Measurements from ENCODE around the gene CASK.

Gene CASK

DNA sequence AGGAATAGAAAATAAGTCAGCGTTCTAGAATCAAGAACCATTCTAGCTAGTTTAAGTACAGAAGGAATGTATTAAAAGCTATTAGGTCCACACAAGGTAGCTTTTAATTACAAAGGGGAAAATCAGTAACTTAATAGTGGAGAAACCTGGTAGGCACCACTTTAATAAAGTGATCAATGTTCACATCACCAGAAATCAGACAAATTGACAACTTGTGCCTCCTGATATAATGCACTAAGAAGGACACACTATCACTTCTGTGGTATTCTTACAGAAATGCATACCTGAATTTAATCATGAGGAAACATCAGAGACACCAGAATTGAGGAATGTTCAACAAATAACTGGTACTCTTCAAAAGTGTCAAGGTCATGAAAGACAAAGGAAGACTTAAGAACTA lies 421.4 kb downstream of the CASK start:
- no peak for DNase-seq

DNA sequence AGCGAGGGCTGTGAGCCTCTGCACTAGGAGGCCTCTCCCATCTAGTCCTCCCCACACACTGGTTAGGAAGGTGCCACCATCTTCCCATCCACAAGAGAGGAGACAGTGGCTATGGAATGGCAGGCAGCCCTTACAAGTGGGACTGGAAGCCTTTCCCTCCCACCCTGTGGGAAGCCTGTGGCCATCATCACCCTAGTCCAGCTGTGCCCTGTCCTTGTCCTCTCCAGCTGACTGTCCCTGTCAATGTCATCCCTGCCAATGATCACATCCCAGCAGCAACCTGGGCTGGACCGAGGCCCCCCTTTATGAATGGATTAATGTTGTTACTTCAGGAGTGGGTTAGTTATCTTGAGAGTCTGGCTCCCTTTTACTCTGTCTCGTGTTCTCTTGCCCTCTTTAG lies 423.4 kb downstream of the CASK start:
- DNase-seq = no peak

DNA sequence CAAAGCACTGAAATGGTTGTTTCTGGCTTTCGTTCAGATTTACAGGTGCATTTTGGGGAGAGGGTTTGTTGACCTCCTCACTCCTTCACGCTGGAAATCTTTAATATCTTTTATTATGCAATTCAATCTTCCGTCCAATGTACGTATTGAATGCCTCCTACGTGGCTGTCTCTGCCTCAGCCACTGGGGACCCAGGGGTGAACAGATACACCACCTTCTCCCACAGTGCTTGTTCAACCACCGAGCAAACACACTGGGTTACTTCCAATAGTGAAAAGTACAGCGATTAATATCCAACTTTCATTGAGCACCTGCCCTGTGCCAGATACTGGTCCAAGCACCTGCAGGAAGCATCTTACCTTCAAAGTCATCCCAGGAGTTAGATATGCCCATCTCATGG lies 424.2 kb downstream of the CASK start:
- DNase-seq = no peak

DNA sequence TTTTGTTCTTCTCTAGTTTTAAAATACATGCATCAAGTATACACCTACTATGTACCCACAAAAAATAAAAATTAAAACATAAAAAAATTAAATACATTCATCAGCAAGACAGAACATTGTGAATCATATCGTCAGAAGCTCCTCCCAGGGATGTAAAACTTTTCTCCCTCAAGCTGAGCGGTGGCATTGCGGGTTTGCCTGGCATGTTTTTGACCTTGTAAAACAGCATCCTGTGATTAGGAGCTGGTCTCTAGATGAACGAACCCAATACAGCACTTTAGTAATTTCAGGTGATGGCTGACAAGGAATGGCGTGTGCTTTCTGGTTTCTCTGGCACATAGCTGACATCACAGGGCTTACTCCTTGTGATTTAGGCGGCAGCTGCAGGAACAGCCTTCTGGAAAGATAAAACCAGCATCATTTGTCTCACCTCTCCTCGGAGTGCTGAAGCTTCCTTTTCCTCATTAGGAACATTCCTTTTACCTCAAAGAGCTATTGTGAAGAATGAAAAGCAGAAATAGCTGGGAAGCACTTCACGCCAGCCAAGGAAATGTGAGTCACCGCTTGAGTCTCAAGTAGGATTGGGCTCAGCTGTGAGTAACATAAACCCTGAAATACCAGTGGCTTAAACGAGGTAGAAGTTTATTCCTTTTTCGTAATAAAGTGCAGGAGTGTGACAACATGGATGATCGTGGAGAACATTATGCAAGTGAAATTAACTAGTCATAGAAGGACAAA lies 431.9 kb downstream of the CASK start:
- DNase-seq = peak; percentile 34

DNA sequence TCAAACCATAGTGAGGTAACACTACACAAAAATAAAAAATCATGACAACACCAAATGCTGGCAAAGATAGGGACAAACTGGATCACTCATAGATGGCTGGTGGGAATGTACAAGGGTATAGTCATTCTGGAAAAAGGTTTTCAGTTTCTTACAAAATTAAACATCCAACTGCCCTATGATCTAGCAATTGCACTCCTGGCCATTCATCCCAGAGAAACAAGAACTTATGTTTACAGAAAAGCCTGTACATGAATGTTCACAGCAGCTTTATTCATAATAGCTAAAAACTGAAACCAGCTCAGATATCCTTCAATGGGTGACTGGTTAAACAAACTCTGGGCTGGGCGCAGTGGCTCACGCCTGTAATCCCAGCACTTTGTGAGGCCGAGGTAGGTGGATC lies 432.9 kb downstream of the CASK start:
- DNase-seq = no peak

DNA sequence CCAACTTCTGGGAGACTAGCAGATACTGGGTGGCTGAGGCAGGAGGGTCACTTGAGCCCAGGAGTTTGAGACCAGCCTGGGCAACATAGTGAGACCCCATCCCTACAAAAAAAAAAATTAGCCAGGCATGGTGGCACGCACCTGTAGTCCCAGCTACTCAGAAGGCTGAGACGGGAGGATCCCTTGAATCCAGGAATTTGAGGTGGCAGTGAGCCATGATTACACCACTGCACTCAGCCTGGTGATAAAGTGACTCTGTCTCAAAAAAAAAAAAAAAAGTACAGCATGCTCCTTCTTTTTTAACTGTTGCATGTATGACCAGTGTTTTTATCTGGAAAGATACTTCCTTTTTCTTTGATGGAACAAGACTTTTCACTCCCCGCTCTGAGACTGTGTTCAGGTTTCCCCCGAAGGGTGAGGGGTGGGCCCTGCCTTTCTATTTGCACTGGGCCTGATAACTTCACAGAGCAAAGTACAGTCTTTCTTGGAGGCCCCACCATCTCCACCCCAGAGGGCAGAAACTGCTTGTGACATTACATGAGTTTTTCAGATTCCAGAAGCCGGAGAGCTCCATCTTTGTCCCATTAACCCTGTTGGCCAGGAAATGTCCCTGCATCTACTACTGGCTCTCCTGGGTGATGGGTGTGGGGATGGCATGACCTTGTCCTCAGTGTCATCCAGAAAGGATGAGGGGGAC lies 441.1 kb downstream of the CASK start:
- DNase-seq = no peak

DNA sequence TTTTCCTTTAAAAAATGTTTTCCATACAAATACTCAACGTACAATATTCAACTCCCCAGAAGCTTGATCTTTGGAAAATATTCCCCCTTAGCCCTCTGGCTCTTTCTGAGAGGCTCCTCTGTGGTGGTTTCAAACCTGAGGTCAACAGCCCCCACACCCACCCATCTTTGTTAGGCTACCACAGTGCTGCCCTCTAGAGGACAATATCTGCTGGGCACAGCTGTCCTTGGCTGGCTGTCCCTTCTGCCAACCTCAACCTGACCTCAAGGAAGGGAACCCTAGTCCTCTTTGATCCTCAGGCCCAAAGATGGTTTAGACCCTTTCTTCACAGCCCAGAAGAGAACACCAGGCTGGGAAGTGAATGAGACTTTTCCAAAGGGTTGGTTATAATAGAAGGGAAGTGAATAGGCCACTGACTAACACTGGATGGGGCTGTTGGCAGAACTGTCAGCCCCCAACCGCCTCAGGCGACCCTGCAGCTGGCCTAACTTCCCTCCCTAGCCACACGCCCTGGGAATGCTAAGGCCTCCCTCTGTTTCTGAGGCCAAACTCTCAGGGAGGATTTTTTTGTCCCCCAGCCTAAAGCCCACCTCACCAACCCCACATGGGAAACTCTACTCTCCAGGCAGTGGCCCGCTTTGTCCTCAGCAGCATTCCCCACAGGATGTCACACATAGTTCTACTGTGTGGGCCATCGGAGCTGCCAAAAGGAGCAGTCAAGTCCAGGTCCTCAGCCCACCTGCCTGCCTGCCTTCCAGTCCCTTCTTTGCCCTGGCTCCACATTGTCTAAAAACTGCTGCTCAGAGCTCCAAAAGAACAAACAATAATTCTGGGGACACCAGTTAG lies 441.9 kb downstream of the CASK start:
- no peak for DNase-seq

DNA sequence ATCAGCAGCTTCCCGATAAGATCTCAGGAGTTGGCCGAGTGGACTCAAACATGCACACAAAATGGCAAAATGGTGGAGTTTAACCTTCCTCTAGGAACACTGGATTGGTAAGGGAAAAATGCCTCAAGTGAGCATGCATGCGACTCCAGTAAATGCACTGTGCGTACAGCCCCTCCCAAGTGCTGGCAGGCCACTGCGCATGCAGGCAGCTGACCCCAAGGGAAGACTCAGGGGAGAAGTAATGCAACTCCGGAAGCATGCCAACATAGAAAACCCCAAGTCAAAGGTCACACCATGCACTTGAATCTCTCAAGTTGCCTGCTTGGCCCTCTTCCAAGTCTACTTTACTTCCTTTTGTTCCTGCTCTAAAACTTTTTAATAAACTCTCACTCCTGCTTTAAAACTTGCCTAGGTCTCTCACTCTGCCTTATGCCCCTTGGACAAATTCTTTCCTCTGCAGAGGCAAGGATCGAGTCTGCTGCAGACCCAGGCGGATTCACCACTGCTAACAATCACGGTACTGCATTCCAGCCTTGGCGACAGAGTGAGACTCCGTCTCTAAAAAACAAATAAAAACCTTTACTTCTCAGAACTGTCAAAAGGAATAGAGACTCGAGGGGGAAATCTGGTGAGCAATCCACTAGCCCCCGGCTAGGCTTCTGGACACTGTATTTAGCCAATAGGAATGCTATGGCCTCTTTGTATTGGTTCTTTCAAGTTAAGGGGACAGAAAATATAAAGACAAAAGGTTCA lies 442.7 kb downstream of the CASK start:
- no peak for DNase-seq

DNA sequence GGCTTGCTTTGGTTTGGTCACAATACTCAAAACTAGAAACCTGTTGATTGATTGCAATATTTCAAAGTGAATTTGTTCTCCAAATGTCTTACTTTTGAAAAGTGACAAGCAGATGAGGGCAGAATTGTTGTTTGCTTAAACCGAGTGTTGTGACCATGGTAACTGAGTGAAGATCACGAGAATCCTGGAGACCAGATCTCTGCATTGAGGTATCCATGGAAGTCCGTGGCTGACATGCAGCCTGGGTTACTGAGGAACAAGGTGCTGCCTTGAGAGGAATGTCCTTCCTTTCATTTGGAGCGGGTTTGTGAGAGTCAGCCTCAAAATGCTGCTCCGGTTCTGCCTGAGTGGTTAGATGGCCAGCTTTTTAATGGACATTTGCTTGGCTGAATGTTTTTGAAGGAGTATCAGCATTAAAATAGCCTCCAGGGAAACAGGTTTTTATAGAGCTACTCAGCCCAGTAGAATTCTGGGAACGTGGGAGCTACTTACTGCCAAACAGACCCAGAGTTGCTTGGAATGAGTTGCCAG lies 444.9 kb downstream of the CASK start:
- DNase-seq = no peak

DNA sequence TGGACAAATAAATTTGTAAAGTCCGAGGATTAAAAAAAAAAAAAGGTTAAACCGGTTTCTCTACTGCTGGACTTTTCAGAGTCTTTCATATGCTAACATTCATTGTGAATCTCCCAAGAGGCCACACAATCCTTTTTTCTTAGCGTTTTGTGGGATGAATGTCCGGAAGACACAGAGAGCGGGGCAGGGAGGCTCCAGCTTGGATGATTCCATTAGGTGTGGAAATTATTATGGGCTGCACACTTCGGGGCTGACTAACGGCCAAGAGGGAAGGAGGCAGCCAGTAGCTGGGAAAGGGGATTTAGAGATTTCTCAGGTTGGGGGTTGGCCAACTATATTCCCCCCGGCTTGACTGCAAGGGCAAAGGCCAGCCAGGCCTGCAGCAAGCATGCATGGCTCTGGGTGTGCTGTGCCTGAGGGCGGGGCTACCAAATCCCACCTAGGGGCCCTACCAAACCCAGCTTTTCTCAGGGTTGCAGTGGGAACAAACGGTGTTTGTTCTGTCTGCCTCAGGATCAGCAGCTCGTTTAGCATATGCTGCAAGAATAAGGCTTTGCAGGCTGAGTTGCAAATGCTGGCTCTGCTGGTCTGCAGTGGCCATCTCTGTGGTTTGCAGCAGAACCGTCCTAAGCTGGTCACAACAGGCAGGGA lies 447.6 kb downstream of the CASK start:
- no peak for DNase-seq

DNA sequence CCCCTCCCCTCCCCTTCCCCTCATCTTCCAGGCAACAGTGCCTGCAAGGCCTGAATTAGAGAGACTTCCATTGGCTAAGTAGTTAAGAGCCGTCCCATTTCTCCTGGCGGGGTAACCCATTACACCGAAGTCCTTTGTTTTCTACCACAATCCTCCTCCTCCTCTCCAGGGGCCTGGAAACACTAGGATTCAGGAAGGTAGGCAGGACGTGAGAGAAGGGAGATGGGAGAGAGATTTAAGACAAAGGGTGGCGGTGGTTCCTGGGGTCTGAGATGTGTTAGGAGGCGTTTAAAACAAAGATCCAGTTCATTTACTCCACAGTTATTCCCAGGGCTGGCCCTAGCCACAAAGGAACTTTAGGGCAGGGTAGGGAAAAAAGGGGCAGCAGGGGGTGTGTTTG lies 448.2 kb downstream of the CASK start:
- DNase-seq = no peak

DNA sequence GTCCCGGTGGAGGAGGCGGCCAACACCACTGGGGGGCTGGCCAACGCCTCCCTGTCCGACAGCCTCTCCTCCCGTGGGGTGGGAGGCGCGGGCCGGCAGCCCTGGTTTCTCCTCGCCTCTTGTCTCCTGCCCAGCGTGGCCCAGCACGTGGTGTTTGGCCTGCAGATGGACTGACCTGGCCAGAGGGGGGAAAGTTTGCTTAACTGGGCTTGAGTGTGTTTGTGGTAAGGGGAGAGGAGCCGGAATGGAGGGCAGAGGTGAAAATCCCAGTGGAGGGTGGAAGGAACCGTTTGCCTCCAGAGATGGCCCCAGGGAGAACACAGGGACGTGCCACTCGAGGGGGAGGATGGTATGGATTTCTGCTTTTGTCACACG lies 448.6 kb downstream of the CASK start:
- DNase-seq = no peak

DNA sequence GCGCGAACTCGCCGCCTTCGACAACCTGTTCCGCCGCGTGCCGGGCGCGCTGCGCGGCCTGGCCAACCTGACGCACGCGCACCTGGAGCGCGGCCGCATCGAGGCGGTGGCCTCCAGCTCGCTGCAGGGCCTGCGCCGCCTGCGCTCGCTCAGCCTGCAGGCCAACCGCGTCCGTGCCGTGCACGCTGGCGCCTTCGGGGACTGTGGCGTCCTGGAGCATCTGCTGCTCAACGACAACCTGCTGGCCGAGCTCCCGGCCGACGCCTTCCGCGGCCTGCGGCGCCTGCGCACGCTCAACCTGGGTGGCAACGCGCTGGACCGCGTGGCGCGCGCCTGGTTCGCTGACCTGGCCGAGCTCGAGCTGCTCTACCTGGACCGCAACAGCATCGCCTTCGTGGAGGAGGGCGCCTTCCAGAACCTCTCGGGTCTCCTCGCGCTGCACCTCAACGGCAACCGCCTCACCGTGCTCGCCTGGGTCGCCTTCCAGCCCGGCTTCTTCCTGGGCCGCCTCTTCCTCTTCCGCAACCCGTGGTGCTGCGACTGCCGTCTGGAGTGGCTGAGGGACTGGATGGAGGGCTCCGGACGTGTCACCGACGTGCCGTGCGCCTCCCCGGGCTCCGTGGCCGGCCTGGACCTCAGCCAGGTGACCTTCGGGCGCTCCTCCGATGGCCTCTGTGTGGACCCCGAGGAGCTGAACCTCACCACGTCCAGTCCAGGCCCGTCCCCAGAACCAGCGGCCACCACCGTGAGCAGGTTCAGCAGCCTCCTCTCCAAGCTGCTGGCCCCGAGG lies 449.2 kb downstream of the CASK start:
- no peak for DNase-seq

DNA sequence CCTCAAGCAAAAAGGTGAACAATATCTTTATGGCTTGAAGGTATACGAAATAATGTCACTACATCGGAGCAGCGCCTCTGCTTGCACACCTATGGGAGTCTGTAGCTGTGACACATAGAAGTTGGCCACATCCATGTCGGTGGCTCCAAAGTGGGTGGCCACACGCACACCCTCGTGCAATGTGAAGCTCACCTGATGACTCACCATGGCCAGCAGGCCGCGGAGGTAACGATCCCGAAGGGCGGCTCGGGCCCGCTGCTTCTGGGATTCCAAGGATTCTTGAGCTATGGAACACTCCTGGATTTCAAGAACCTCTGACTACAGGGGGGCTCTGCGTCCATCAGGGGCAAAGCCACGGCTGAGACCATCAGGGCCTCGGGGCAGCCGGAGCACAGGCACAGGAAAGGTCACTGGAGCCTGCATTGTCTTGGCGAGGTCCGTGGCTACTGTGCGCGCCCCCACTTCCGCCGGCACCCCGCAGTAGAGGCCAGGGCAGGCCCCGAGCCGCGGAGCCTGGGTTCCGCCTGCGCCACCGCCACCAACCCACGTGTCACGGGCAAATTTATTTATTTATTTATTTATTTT lies 451.0 kb downstream of the CASK start:
- DNase-seq = no peak

DNA sequence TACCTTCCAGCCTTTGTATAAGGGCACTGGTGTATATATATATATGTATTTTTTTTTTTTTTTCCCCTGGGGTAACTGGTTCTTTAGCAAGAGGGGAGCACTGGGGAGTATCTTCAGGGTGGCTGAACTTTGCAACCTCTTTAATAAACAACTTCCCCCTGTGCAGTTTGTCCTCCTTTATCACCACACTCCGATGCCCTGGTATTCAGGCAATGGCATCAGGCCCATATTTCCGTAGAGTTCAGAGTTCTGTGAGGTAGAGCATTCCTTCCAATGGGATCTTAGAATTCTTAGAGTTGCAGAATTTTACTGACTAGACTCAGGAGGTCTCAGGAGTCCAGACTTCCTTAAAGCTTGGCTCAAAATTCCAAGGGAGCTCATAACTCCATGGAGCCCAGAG lies 451.6 kb downstream of the CASK start:
- DNase-seq = no peak

DNA sequence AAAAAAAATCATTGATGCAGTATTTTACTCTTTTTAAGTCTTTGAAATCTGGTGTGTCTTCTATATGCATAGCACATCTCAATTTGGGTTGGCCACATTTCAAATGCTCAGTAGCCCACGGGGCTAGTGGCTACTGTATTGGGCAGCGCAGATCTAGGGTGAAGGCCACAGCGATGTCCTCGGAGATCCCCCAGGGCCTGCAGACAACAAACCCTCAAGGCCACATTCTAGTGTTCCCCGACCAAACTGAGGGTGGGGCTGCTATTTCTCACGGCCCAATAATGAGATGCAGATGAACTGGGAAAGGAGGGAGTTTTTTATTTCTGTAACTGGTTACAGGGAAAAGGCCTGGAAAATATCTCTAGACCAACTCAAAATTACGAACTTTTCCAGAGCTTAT lies 452.6 kb downstream of the CASK start:
- DNase-seq = no peak

DNA sequence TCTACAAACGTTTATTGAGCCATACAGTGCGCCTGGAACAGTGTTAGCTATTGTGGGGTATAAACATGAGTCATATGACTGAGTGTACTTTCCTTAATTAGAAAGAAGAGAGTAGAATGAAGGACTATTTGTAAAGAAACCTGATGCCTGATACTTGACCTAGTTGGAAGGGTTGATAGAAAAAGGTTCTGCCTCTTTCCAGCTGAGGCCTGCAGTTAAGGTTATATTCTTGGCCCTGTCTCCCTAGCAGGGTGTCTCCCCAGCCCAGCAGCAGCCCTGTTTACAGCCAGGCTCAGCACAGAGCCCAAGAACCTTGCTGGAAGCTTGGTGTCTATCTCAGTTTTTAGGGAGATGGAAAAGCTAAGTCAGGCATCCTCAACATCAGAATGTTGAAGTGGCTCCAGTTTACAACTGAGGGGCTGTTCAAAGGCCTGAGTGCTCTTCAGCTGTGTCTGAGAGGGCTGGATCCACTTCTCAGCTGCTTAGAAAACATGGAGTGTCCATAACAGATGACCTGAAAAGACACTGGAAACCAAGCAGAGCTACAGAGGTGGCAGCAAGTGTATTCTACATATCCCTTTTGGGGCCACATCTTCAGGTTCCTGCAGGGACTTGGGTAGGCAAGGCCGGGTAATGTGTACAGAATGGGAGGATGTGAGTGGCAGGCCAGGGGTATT lies 454.6 kb downstream of the CASK start:
- no peak for DNase-seq

All from amniotic stem cell (primary cell).